Astrocyte of the cerebellum (primary cell): ENCODE results near the gene HTR3E.
"Not testable (repeated sequence)": the region's sequence is repeated elsewhere in the genome, so short reads cannot be mapped to it uniquely, and the experiment has no call there.

ENCODE experiments used
- DNase-seq: peaks from one replicate; pipeline ENCODE4 v3.0.0-alpha.2; 2011; ENCODE audit warnings: low read depth
- H3K4me3 ChIP-seq: 2 replicates; pipeline ENCODE4 v1.5.1; 2011; ENCODE audit warnings: mild to moderate bottlenecking, low read depth, low read length, moderate library complexity
- CTCF ChIP-seq: IDR thresholded peaks from 2 replicates; pipeline ENCODE4 v1.5.1; 2012; ENCODE audit warnings: low read length, low read depth, moderate library complexity, mild to moderate bottlenecking; ENCODE audit errors: missing control alignments
- in situ Hi-C: cut with HindIII; loops from 2 replicates; pipeline ENCODE4 v1.10.0; 2017; ENCODE audit warnings: low sequenced_read_pairs

Gene HTR3E

GRCh38 chr3:184066211-184066610, 30.7 kb upstream of the HTR3E start:
- no peak for TF ChIP-seq CTCF
- in situ Hi-C loops, result no loop called here
- DNase-seq, result no peak
- H3K4me3 ChIP-seq, result no peak overlapping the region

GRCh38 chr3:184067573-184068055, 29.2 kb upstream of the HTR3E start:
- in situ Hi-C loops, result no loop called here
- TF ChIP-seq CTCF, result no peak
- H3K4me3 ChIP-seq, result no peak overlapping the region
- DNase-seq, result no peak

GRCh38 chr3:184068344-184068743, 28.5 kb upstream of the HTR3E start:
- TF ChIP-seq CTCF, result no peak
- in situ Hi-C loops, result no loop called here
- DNase-seq, result no peak
- no peak overlapping the region for H3K4me3 ChIP-seq

- in situ Hi-C loops, DNase-seq, H3K4me3 ChIP-seq: not testable (repeated sequence)
Observed at GRCh38 chr3:184071142-184071541, 25.7 kb upstream of the HTR3E start.

GRCh38 chr3:184073621-184074020, 23.2 kb upstream of the HTR3E start:
- no peak for TF ChIP-seq CTCF
- DNase-seq, result no peak
- H3K4me3 ChIP-seq, result no peak overlapping the region
- in situ Hi-C loops, result no loop called here

- H3K4me3 ChIP-seq, result no peak overlapping the region
- in situ Hi-C loops, result no loop called here
- no peak for DNase-seq
- TF ChIP-seq CTCF, result no peak
Observed at GRCh38 chr3:184075901-184076300, 21.0 kb upstream of the HTR3E start.

- in situ Hi-C loops, result no loop called here
- TF ChIP-seq CTCF, result no peak
- no peak overlapping the region for H3K4me3 ChIP-seq
- no peak for DNase-seq
Observed at GRCh38 chr3:184077881-184078280, 19.0 kb upstream of the HTR3E start.
